GM12872 (cell line): Measurements from ENCODE around the gene EFNA4.

Experiments used
- TF ChIP-seq, protein P1 (sequence below): IDR thresholded peaks from 3 replicates; pipeline ENCODE4 v1.5.1; 2011; ENCODE audit warnings: low read depth, mild to moderate bottlenecking, low read length, moderate library complexity; ENCODE audit not compliant: insufficient read depth

Gene EFNA4

DNA sequence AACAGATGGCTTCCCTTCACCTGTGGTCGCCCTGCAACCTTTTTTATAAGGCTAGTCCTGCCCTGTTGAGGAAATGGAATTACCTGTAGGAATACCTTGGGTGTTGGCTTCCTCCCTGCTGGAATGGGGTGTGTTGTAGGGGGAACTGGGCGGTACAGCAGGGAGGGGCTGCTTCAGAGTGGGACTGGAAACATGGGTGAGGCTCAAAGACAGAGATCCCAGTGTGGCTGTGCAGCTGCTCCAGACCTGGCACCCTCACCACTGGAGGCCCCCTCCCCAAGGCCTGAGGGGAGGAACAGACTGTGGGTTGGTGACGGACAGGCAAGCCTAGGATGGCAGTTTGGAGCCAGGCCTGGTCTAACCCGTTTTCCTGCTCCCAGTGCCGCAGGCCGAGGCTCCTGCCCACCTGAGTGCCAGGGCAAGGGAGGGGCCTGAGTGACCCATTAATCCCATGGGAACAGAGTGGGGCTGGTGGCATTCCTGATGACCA lies 19.6 kb downstream of the EFNA4 start:
- TF ChIP-seq, protein P1, sequence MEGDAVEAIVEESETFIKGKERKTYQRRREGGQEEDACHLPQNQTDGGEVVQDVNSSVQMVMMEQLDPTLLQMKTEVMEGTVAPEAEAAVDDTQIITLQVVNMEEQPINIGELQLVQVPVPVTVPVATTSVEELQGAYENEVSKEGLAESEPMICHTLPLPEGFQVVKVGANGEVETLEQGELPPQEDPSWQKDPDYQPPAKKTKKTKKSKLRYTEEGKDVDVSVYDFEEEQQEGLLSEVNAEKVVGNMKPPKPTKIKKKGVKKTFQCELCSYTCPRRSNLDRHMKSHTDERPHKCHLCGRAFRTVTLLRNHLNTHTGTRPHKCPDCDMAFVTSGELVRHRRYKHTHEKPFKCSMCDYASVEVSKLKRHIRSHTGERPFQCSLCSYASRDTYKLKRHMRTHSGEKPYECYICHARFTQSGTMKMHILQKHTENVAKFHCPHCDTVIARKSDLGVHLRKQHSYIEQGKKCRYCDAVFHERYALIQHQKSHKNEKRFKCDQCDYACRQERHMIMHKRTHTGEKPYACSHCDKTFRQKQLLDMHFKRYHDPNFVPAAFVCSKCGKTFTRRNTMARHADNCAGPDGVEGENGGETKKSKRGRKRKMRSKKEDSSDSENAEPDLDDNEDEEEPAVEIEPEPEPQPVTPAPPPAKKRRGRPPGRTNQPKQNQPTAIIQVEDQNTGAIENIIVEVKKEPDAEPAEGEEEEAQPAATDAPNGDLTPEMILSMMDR: no peak

DNA sequence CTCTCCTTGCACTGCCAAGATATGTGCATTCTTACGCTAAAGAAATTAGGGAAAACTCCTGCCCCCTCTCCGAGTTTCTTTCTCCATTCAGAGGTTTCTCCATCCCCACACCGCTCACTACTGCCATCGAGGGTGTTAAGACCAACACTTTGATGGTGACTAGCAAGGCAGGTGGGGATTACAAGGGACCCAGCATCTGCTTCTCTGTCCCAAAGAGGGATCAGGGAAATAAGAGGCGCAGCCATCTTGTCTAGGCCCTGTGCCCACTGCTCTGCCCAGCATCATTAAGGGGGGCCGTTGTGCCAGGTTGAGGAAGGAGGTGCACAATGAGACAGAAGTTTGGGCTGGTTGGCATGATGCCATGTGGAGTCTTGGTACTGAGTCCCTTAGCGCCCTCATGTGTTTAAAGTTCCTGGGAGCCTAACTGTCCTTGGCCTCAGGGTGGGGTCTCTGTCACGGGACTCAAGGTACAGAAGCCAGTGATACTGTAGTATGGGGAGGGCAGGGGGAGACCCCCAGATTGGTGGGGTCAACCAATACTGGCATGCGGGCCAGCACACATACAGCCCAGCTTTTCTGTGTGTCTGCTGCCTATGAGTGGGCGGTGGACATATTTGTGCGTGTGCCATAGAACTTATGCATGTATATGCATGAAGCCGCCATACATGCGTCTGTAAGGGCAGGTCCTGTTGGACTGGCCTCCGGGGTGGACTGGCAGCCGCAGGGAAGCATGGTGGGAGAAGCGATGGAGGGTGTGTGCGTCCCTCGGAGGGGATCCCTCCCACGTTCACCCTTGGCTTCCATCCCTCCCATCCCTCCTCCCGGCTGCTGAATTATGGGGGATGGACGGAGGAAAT lies 20.6 kb downstream of the EFNA4 start:
- TF ChIP-seq, protein P1: peak; percentile 29; the same call in 1 of the 3 replicates

DNA sequence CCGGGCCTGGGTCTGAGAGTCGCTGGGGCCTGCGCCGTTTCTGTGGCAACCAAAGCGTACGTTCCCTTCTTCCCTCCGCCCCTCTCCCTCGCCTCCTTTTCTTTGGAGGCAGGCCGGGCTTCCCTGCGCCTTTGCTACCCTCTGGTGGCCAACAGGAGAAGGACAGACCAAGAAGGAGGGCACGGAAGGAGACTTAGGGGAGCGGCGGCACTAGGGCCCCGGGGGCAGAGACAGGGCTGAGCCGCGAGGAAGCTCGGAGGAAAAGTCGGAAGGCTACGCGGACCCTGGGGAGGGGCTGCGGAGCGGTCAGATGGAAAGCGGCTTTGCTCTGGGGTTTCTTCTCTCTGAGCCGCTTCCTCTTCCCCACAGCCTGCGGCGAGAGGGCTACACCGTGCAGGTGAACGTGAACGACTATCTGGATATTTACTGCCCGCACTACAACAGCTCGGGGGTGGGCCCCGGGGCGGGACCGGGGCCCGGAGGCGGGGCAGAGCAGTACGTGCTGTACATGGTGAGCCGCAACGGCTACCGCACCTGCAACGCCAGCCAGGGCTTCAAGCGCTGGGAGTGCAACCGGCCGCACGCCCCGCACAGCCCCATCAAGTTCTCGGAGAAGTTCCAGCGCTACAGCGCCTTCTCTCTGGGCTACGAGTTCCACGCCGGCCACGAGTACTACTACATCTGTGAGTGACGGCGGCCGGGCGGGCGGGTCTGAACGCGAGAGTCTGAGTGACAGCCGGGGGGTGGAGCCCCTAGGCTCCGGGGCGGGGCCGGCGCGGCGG lies 21.4 kb downstream of the EFNA4 start:
- TF ChIP-seq, protein P1: peak; percentile 84

DNA sequence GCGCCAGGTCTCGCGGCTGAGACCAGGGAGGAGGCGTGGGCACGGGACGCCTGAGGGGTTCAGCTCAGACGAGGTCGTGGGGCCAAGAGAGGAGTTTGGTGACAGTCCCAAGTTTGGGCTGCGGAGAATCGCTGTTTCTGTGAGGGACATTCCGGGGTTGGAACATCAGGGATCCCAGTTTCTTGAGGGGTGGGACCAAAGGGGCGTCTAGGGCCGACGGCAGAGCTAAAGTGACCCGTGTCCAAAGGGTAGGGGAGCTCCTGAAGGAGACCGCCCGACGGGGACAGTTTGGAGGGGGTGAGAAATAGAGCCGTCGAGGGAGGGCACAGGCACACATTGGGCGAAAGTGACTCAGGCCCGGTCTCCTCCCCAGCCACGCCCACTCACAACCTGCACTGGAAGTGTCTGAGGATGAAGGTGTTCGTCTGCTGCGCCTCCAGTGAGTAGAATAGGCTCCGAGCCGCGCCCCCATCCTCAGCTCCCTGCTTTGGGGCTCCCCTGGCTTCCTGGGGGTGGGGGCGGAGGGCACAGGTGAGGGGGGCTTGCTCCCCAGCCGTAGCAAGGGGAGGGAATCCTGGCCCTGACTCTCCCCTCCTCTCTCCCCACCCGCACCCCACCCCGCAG lies 22.1 kb downstream of the EFNA4 start:
- TF ChIP-seq, protein P1: no peak

DNA sequence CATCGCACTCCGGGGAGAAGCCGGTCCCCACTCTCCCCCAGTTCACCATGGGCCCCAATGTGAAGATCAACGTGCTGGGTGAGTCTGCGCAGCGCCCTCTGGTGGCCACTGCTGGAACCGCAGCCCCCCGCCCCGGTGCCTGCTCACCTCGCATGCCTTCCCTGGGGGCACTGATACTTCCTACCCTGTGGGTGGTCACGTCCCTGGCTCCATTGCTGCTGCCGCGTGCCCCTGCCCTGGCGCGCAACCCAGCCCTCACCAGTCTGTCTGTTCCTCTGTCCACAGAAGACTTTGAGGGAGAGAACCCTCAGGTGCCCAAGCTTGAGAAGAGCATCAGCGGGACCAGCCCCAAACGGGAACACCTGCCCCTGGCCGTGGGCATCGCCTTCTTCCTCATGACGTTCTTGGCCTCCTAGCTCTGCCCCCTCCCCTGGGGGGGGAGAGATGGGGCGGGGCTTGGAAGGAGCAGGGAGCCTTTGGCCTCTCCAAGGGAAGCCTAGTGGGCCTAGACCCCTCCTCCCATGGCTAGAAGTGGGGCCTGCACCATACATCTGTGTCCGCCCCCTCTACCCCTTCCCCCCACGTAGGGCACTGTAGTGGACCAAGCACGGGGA lies 22.7 kb downstream of the EFNA4 start:
- TF ChIP-seq, protein P1: peak; percentile 98

DNA sequence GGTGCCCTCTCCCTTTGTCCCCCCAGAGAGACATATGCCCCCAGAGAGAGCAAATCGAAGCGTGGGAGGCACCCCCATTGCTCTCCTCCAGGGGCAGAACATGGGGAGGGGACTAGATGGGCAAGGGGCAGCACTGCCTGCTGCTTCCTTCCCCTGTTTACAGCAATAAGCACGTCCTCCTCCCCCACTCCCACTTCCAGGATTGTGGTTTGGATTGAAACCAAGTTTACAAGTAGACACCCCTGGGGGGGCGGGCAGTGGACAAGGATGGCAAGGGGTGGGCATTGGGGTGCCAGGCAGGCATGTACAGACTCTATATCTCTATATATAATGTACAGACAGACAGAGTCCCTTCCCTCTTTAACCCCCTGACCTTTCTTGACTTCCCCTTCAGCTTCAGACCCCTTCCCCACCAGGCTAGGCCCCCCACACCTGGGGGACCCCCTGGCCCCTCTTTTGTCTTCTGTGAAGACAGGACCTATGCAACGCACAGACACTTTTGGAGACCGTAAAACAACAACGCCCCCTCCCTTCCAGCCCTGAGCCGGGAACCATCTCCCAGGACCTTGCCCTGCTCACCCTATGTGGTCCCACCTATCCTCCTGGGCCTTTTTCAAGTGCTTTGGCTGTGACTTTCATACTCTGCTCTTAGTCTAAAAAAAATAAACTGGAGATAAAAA lies 23.5 kb downstream of the EFNA4 start:
- TF ChIP-seq, protein P1: peak; percentile 31; the same call in 1 of the 3 replicates
